Activated naive CD4-positive, alpha-beta T cell (primary cell): ENCODE measurements around the gene ASB10.

Experiments used
- DNase-seq, 4 experiments: peaks; one replicate each; lab custom pipeline; 2025; lab: John Stamatoyannopoulos, UW

Gene ASB10

GRCh38 chr7:151187409-151188251, 580 bp upstream of the ASB10 start:
- no peak for DNase-seq

- DNase-seq: no peak
Measured at GRCh38 chr7:151185762-151186639, 1.0 kb downstream of the ASB10 start.

DNA sequence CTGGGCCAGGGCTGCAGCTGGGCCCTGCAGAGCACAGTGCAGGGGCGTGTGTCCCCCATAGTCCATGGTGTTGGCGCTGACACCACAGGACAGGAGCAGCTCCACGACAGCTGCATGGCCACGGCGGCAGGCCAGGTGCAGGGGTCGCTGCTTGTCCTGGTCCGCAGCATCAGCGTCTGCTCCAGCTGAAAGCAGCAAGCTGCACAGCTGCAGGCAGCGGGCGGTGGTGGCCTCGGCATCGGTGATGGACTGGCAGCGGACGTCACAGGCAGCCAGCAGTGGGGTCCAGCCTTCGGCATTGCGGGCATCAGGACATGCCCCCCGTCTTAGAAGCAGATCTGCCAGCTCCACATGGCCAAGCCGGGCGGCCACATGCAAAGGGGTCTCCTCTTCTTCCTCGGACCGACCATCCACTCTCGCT, 6.0 kb downstream of the ASB10 start:
- DNase-seq: no peak

GRCh38 chr7:151179946-151180345, 7.1 kb downstream of the ASB10 start:
- DNase-seq: no peak

GRCh38 chr7:151179287-151179860, 7.7 kb downstream of the ASB10 start:
- no peak for DNase-seq

- DNase-seq: no peak
Measured at GRCh38 chr7:151178831-151179230, 8.2 kb downstream of the ASB10 start.

DNA sequence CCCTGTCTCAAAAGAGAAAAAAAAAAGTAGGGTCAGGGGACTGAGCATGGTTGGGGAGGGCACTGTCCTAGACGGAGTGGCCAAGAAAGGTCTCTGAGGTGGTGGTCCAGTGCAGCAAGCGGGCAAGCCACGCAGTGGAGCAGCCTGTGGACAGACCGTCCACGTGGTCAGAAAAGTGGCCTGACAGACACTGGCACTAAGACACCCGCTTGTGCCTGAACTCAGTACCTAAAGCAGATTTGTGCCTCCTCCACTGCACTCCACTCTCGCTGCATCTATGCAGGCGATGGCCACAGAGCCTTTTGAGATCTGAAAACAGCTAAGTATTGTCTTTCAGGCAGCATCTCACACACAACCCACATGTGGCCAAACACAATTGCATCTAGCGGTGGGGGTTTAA, 8.8 kb downstream of the ASB10 start:
- no peak for DNase-seq

DNA sequence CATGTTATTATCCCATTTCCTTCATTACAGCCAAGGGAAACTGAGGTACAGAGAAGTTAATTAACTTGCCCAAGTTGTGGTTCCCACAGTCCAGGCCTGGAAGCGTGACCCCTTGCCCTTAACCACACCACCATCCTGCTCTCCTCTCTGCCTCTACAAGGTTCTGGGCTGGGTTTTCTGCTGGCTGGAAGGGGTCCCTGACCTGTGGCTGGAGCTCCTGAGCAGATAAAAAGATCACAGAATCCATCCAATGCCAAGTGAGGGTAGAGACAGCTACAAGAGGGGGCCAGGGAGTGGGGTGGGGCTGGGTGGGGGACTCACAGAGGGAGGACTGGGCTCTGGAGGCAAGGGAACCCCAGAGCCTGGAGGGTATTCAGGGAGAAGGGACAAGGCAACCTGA, 9.7 kb downstream of the ASB10 start:
- no peak for DNase-seq

DNA sequence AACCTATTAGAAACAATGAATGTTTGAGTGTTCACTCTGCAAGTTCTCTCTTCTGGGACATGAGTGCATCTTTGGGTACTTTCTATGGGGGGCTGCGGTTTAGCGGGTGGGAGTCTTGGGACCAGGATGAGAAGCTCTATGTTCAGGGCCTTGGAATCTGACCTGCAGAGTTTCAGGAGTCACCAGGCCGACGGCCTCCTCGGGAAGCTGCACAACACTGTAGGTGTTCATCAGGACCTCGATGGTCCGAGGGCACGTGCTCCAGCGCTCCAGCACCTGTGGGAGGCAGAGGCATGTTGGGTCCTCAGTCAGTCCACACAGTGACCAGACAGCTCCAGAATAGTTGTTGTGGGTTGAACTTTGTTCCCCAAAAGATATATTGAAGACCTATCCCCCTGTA, 10.6 kb downstream of the ASB10 start:
- DNase-seq: no peak

DNA sequence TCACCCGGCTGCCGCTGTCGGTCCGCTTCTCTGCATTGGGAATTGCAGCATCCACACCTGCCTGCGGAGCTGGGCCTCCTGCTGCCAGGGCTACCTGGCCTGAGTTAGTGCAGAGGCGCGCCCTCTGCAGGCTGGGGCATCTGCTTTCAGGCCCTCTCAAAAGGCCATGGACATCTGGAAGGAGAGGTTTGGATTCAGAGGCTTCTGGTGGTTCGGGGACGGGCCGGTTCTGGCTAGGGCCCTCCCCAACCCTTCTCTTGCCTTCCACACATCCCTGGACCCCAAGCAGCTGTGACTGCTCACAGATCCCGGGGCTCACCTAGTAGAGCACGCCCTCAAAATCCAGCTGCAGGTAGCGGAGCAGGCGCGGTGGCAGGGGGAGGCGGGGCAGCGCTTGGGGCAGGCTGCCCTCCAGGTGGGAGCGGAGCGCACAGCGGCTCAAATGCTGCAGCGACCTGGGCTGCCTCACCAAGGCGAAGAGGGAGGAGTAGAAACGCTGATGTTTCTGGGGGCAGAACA, 11.2 kb downstream of the ASB10 start:
- DNase-seq: no peak

DNA sequence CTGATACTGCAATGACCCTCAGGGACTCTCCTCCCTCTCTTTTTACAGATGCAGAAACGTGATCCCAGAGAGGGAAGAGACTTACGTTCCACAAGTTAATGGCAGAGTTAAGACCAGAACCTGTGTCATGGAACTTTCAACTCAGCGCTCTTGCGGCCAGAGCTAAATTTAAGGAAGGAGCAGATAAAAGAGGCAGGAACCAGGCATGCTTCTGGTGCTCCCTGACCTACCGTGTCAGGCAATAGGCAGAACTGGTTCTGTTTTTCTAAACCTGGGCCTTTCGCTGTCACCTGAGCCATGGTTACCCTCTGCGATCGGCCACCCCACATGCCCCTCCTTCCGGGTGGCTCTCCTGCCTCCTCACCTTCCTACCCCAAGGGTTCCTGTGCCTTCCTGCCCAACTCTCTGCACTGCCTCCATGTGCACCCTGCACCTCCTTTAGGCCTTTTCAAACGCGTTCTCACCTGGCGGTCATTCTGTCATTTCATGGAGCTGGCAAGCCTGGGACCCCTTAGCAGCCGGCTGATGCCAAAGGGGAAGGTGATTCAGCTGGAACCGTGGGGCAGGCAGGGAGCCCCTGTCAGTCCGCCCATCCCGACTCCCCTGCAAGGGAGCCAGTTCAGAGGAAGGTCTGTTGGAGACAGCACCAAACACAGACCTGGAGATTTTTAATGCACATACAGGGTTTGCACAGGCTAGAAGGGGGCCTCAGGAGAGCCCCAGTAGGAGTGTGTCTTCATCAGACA, 11.8 kb downstream of the ASB10 start:
- no peak for DNase-seq

GRCh38 chr7:151174246-151175046, 12.6 kb downstream of the ASB10 start:
- DNase-seq: no peak

DNA sequence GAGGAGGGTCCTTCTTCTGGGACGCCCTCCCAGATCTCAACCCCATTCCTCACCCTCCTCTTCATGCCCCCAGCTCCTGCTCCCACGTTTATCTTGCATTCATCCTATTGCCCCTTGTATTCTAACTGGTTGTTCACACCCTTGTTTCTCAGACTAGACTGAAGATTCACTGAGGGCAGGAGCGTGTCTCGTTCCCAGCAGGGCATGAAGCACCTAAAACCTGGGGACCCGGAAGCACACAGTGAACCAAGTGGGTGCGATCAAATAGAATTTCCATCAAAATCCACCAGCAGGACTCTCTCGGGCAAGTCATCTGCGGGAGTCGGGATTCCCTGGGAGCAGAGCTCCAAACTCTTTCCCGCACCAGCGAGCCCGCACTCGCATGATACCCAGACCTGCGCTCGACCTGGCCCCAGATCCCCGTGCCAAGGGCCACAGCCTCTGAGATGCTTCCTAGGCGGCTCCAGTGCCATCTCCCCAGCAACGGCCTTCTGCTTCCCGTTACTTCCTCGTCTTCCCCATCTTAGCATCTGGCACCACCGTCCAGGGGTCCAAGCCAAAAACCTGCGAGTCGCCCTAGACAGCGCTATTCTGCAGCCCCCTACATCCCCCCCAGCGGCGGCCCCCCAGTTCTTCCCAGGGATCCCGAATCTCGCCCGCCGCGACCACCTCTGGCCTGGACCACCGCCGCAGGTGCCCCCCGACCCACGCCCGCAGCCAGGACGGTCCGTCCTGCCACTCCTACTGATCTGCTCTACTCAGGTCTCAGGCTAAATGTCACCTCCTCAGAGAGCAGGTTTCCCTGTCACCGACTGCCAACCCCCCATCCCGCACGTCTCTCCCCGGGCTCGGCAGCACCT, 13.4 kb downstream of the ASB10 start:
- no peak for DNase-seq

DNA sequence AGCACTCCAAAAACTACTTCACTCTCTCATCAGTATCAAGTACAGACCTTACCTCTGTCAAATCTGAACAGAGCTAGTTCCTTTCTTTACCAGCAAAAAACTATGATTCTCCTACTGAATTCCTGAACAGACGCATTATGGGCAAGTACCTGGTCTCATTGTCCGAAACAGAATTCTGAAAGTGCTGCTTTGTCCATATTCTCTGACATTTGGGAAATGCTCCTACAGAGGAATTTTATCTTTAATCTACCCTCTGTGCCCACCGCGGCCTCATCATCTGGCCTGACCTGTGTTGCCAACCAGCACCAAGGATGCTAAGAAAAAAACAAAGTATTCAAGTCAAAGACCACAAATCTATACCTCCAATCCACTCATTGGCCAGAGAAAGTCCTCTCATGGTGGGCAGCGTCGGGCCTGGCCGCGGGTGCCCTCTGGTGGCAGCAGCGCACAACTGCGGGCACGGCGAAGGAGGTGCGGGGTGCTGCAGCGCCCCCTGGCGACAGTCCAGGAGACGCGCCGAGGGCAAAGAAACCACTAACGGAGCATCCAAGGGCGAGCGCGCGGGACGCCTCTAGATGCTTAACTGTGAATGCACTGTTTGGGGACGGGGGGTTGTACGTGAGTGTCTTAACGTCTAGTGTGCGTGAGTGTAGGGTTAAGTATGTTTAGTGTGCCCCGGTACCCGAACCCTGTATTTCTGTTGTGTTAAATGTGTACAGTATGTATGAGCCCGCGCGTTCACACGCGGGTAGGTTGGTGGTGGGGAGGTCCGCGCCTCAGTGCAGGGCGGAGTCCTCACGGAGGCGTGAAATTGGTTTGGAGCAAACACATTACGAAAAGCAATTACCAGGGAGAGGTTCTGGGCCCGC, 14.5 kb downstream of the ASB10 start:
- DNase-seq: peak; percentile 65 to 78 (median 68)

DNA sequence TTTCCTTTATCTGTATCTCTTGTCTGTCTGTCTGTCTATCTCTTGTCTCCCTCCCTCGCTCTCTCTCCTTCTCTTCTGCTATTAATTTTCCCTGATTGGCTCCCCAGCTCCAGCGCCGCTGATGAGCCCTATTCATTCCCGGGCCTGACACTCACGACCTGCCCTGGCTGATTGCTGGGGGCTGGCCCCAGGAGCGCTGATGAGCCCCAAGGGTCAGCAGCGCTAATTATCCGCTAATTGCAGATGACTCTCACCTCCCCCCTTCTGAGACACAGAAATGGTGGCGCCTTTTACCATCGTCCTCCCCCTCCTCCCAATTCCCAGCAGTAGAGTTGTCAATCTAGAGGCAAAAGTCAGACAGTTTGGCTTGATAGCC, 18.3 kb downstream of the ASB10 start:
- no peak for DNase-seq

DNA sequence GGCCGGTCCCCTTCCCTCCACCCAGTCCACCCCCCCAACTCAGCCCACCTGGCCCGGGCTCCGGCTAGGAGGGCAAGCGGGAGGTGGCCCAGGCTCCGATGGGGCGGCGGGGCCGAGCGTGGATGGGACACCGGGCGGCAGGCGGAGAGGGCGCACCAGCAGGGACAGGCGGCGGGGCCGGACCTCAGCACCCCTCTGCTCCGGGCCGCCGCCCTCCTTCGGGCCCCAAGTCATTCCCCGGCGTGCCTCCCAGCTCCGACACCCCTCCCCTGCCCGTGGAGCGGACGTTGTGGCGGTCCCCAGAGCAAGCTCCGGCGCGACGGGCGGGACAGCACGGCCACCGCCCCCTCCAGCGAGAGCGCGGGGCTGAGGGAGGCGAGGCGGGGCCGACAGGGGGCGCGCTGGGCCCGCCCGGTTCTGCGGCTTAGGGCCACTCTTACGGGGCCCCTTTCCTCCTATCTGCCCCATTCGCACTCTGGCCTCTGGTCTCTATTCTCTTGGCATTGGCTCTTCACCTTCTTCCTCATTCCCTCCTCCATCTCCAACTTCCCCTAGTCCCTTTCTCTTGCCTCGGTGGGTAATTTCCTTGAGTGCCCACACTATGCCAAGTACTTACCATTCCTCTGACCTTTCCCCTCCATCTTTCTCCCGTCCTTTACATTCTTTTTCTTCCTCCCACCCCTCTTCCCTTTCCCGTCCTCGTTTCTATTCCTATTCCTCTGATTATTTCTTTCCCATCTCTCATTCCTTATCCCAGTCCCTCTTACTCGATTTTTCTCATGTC, 18.9 kb downstream of the ASB10 start:
- DNase-seq: peak in 3 of 4 experiments; percentile 12 to 59 (median 17)

DNA sequence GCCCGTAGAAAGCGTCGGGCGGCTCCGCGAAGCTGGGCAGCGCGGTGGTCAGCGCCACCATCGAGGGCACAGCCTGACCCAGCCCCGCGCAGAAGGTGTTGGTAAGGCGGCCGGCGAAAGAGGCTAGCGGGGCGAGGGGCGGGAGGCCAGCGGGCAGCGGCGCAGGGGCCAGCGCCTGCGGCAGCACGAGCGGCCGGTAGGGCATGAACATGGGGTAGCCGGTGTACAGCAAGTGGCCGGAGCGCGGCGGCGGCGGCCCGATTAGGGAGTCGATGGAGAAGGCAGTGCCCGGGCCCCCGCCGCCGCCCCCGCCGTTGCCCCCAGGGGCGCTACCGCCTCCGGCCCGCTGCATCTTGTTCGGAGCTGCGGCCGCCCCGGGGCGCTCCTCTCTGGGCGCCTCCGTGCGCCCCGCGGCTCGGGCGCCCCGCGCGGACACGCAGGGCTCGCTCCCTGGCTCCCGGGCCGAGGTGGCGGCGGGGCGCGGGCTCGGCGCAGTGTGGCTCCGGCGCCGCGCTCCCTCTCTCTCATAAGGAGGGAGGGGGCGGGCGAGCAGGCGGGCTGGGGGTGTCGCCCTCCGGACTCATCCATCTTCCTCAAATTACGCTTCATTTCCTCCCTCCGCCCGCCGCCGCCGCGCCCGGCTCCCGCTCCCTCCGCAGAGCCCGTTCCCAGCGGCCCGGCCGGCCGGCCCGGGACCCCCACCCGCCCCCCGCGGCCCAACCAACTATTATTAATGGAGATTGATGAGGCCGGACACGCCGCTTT, 19.7 kb downstream of the ASB10 start, which contains the start of gene GBX1:
TSS of gene GBX1 (minus strand) at position 498 of the 765 bp plus-strand sequence. CDS start at position 352, 146 bp downstream.
- DNase-seq: no peak
